ENCODE results near the gene ZDHHC7.
"Not testable (repeated sequence)": the region's sequence is repeated elsewhere in the genome, so short reads cannot be mapped to it uniquely, and the experiment has no call there.

ZDHHC7 gene, protein sequence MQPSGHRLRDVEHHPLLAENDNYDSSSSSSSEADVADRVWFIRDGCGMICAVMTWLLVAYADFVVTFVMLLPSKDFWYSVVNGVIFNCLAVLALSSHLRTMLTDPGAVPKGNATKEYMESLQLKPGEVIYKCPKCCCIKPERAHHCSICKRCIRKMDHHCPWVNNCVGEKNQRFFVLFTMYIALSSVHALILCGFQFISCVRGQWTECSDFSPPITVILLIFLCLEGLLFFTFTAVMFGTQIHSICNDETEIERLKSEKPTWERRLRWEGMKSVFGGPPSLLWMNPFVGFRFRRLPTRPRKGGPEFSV

DNA sequence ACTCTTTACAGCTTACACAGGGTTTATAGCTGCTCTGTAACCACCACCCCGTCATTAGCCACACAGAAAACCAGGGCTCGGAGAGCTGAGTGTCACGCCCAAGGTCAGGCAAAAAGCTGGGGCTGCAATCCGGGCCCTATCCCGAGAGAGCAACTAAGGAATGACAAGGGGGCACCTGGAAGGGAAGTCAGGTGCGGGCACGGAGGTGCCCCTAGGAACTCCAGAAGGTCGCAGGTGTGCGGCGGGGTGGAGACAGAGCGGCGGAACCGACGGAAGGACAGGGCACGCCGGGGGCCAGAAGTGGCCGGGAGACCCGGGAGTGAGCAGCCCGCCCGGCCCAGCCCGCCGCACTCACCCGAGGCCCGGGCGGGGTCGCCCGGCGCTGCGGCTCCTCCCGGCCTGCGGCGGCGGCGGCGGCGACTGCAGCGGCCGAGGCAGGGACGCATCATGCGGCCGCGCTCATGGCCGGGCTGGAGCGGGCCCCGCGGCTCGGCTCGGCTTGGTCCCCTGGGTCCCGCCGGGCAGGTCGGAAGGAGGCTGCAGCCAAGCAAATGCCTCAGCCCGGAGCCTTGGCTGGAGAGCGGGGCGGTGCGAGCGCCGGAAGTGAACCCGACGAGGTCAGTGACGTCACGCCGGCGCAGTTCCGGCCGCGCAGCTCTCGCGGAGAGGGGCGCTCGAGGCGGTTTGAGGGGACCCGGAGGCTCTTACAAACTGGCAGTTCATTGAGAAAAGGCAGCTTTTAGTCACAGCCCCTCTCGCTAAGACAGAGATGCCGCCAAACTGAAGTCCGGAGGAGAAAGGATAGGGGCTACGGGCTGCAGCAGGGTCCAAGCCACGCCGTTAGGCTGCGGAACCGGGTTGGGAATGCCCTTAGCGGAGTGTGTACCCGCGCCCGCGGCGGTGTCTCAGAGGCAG is at the start of gene ZDHHC7:
TSS of gene ZDHHC7 (minus strand) at position 605 of the 915 bp plus-strand sequence. CDS start 20,917 bp downstream, outside the sequence.
- DNase-seq = peak; percentile 90

DNA sequence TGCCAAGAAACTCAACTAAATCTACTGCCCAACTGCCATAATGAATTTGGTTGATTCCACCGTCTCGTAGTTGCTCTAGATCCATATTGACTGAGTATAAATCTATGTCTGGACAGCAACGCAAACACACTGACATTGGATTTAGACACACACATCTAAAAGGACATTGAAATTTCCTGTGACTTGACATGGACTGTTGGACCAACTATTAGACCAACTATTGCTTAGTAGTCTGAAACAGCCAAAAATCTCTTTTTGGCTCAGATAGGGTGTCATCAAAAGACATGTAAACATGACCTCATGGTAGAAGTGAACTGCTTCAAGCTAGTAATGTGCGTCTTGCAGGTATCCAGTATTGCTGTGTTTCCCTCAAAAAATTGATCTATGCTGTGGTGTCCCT is 47.6 kb upstream of the ZDHHC7 start:
- DNase-seq = no peak

DNA sequence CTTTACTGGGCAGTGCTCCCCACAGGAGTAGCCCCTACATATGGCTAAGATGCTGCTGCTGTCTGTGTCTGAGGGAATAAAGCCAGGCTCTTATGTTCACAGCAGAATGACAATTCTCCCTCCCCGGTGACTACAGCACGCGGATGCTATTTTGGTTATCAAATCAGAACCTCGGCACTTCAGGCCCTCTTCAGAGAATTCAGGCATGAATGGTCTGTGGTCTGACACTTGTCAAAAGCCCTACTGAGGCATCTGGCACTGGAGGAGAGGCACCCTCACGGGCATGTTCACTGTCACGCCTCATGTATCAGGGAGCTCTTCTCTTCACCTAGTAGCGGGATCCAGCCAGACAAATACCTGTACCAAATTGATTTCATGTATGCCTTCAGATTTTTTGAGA is 46.6 kb upstream of the ZDHHC7 start:
- DNase-seq = no peak

DNA sequence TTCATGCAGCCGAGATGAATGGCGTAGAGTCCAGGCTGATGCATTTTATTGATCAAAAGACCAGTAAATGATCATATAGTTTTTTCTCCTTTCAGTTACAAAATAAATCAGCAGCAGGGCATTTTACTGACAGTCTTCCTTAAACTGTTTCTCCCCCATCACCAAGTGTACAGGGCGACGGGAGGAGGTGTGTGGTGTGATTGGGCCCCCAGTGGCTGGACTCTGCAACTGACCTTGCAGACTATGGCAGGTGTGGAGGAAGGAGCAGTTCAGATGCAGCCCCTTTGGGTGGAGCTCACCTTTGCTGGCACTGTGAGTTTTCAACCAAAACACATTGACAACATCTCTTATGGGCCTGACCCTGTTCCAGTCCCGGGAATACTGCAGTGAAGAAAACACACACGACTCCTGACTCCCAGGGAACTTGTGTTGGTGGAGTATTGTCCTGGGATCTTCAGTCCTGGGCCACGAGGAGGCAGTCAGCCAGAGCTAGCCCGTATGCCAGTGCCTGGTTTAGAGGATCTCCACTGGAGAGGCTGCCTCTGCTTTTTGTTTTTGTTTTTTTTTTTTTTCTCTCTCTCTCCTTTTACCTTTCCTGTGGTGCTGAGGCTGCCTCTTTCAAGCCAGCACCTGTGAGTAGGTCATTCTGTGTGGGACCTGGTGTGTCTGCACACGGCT is 46.0 kb upstream of the ZDHHC7 start:
- no peak for DNase-seq

DNA sequence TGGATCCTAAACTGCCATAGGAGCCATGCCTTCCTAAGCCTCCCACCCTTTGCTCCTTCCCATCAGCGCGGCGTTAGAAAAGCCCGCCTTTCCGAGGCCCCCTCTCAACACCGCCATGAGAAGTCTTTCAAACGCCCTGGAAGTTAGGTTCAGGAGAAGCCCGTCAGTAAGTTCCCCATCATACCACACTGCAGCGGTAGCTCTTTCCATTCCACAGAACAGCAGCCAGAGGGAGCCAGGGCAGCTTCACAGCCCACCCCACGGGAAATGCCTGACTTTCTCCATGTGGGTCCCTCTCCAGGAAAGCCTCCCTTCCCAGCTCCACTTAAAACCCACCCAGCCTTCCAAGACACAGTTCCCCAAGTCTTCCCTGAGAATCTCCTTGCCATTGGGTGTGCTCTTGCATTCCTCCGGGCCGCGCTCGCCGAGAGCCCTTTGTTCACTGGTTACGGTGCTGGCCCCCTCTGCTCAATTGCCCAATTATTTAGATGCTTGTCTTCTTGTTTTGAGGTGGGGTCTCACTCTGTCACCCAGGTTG is 44.9 kb upstream of the ZDHHC7 start:
- DNase-seq = no peak

DNA sequence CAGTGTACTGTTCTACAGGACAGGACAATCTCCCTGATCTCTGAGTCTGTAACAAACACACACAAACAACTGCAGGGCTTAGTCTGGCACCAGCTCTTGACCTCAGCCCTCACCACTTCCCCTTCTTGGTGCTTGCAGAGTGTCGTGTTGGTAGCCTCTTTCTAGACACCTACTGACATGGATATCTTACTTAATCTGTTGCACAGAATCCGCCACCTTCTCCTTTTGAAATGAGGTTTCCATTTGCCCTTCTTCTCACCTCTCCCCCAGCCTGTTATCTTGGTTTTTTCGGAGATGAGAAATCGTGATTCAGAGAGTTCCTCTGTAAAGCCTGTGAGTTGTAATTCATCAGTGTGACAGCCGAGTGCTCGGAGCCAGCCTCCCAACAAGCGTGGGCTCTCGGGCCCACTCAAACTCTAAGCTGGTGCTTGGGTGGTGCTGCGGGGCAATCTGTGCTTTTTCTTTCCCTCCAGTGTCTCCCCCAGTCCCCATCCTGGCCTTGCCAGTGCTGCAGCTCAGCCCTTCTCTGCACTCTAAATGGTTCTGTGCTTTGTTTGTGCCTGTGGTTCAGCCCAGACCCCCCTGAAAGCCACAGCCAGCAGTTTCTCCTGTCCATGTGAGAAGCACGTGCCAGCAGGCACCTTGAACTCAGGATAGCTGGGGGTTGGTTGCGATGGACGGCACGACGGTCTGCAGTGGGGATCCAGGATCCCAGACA is 44.3 kb upstream of the ZDHHC7 start:
- DNase-seq = peak; percentile 80

DNA sequence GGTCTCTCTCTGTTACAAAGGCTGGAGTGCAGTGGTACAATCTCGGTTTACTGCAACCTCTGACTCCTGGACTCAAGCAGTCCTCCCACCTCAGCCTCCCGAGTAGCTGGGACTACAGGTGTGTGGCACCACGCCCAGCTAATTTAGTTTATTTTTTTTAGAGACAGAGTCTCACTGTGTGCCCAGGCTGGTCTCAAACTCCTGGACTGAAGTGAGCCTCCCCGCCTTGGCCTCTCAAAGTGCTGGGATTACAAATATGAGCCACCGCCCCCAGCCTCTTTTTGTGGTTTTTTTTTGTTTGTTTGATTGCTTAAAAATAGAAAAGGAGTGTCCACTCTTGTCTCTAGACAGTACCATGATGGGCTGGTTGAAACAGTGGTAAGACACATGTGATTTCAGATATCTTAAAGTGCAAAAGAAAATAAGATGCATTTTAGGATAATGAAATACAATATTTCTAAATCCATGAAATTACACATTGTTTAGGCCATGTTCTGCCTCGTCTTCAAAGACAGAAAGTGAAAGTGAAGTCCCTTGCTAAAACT is 43.7 kb upstream of the ZDHHC7 start:
- DNase-seq = no peak

DNA sequence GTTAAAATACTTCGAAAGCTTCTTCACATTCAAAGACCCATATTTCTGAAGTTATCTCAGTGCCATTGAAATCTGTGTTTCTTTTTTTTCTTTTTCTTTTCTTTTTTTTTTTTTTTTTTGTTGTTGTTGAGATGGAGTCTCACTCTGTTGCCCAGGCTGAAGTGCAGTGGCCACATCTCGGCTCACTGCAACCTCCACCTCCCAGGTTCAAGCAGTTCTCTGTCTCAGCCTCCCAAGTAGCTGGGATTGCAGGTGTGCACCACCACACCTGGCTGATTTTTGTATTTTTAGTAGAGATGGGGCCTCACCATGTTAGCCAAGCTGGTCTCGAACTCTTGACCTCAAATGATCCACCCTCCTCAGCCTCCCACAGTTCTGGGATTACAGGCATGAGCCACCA is 43.0 kb upstream of the ZDHHC7 start:
- DNase-seq = not testable (repeated sequence)

DNA sequence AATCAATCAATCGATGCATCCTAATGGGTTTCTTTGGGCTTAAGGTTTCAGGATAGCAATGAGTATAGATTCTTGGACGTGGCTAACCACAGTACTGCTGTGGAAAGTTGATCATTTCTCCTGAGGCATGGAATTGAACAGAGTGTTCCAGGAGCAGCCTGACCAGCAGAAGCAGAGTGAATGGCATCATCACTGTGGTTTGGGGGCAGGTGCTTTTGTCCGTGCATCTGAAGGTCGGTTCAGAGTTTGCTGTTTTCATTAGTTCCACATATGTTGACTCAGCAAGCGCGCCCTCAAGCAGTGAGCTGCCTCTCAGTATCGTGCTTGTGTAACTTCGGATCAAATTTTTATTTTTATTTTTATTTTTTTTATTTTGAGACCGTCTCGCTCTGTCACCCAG is 41.2 kb upstream of the ZDHHC7 start:
- no peak for DNase-seq

DNA sequence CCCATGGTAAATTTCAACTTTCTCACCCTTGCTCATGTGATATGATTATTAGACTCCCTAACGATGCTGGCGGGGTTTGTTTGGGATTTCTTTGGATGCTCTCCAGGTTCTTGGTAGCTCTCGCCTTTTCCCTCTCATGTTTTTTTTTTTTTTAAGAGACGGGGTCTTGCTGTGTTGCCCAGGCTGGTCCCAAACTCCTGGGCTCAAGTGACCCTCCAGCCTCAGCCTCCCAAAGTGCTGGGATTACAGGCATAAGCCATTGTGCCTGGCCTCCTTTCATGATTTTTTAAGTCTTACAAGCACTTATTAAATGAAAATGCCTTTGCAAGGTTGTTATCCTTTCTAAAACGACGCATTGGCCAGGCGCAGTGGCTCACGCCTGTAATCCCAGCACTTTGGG is 40.3 kb upstream of the ZDHHC7 start:
- DNase-seq = no peak

DNA sequence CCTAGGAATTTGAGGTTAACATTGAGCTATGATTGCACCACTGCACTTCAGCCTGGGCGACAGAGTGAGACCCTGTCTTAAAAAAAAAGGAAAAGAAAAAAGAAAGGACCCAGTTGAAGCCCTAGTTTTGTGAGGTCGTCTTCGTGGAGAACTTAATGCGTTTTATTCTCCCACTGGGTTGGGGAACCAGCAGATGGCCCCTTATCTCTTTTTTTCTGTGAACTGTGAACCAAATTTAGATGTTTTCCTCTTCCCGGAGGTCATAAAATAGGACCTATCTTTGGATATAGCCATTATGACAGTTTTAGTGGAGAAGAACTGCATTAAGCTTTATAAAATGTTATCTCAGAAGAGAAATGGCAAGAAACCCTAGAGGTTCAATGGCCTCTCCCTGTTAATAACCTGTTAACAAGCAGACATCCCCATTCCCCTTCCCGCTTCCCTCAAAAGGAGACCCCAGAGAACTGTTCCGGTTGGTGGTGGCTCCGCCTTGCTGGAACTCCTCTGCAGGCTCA is 39.8 kb upstream of the ZDHHC7 start:
- DNase-seq = no peak

DNA sequence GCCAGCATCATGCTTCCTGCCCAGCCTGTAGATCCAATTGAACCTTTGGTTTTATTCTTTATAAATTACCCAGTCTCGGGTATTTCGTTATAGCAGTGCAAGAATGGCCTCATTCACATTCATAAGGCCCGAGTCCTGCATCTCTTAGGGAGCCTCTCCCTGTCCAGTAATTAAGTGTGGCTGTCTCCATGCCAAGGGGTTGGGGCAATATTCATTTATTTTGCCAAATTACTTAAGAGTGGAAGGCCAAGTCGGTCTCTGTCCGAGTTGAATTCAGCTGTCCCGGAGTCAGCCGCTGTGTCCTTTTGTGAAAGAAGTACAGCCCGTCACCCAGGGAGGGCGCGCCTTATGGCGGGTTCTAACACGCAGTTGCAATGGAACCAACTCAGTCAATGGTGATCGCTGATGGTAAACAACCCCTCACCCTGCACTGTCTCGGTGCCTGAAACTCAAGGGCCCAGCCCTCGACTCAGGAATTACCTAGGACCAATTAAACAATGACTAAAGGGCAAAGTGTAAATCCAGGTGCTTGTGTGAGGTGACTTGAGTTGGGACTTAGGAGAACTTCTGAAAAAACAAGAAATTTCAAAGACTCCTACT is 38.5 kb upstream of the ZDHHC7 start:
- no peak for DNase-seq

DNA sequence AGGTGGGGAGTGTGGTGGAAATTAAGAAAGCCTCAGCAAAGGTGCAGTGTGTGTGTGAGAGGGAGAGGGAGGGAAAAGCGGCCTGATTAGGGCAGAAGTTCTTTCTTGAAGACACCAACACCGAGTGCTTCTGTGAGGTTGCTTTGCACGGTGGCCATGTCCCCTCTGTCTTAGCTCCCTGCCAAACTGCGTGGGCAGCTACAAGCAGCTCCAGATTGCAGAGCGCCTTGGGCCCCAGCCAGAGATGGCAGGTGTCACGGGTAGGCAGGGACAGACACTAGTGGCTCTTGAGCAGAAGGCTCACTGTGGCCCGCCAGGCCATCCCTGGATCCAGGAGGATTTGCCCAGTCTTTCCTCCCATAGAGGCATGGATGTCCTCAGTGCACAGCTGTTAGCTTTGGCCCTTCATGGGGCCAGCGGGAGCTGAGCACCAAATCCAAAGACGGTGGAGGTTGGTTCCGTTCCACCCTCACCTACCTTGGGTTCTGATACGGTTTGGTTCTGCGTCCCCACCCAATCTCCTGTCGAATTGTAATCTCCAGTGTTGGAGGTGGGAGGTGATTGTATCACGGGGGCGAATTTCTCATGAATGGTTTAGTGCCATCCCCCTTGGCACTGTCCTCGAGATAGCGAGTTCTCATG is 37.7 kb upstream of the ZDHHC7 start:
- no peak for DNase-seq

DNA sequence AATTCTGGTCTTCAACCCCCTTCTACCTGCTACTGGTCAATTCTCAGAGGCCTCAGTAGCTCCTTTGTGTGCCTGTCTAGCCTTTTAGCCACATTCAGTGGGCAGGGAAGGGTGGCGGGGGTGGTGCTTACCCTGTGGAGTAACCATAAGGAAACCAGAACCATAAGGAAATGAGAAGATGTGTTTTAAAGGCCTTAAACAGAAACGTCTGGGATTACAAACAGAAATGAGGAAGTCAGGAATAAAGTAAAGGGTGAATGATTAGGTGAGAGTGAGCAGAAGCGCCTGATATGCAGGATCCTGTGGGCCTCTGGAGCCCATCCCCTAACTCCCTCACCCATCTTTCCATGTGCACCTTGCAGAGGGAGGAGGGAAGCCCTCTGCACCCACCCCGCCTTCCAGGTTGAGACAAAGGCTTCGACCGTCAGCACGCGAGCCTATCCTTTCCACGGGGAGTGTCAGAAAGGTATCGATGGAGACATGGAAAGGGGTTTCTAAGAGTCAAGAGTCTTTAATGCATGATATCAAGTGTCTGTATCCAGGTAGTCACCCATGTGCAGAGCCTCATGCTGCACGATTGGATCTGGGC is 36.6 kb upstream of the ZDHHC7 start:
- no peak for DNase-seq

DNA sequence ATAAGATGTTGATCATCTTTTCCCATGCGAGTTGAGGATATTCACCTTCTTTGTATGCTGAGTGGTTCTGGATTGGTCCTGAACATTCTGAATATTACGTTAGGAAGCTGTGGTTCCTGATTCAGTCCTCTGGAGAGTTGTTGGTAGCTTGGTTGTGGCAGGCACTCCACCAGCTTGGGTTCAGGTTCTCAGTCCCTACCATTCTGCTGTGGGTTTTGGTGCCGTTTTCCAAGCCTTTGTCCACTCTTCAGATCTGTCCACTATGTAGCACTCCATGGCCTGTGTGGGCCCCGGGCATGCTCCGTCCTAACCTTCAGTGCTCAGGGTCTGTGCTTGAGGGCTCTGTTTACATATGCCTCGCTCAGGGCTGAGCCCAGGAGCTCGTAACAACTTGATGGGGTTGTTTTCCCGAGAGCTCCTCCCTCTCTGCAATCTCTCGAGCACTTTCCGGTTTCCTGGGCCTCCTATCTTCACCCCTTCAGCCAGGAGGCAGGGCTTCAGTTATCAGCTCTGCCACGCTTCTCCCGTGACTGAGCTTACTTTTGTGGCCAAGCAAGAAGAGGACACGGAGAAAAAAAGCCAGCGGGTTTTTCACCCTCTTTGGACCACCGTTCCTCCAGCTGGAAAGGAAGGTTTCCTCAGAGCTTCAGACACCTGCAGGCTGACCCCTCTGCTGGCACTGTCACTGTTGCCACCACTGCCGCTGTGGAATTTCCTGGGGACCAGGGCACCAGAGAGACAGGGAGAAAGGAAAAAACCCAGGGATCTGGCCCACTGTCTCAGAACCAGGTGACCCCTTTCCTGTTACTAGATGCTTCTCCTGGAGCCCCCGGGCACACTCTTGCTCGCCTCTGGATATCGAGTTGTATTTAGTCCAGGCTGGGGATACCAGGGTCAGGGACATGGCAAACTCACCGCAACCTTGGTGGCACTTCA is 35.9 kb upstream of the ZDHHC7 start:
- no peak for DNase-seq

DNA sequence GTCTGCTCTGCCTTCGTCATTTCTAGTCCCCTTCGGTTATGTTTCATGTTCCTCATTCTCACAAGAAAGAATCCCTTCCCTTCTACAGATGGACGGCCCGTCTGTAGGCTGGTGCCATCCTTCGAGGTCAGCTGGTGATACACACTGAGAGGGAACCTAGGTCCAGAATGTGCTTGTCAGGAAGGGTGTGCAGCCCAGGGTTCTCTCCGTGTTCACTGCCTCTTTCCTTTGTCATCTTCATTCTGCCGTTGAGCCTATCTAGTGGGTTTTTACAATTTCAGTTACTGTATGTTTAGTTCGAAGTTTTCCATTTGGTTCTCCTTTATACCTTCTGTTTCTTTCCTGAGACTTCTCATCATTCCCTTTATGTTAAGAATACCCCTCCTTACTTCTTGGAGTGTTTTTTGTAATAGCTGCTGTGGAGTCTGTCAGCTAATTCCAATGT is 35.2 kb upstream of the ZDHHC7 start:
- no peak for DNase-seq

DNA sequence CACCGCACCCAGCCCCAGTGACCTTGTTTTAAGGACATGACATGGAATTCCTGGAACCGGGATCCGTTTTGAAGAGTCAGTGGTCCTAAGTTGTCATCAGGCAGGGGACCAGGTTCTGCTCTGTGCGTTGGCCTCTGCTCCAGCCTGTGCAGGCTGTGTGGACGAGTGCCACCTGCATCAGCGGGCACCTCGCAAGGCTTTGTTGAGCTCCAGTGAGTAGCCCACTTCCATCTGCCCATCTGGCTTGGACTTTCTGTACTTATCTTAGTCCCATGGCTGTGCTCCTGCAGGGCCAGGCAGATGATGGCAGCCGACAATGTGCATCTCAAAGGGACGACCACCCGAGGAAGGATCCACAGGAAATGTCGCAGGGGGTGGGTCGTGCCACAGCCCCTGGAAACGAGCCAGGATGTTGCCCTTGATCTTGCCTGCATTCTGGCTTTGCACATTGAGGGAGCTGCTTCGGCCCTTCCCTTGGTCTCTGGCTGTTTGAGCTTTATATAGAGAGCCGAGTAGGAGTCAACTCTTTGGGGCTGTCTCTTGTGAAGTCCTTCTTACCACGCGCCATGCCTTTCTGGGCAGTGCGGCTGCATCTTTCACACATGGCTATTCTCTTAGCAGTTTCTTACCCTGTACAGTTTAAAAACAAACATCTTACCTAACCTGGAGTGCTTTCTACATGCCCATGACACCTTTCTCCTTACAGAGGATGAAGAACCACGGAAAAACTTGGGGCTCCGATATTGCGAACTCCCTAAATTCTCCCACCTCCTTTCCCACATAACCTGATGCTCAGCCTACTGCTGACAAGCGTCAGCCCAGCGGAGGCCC is 34.5 kb upstream of the ZDHHC7 start:
- no peak for DNase-seq

DNA sequence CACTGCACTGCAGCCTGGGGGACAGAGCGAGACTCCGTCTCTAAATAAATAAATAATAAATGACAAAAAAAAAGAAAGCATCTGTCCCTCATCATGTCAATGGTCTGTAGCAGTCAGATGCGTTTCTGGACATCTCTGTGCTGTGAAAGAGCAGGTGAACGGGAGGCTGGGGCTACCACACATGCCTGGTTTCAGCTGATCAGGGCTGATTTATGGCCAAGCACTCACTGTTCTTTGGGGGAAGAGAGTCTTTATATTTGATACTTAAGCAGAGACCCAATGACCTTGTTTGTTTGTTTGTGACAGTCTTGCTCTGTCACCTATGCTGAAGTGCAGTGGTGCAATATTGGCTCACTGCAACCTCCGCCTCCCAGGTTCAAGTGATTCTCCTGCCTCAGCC is 33.7 kb upstream of the ZDHHC7 start:
- DNase-seq = no peak

DNA sequence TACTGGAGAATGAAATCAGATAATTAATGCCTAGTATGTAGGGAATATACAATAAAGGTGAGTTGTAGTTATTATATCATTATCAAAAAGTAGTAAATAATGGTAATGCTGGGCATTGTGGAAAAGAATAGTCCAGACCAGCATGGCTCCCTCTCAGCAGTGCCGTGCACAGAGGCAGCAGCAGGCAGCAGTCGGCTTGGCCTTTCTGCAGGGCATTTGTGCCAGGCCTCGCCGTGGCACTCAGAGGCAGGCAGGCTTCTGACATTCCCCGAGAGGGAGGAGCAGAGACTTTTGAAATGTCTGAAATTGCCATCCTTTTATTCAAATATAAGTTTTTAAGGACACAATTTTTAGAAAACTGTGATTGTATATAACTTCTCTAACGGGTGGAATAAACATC is 31.3 kb upstream of the ZDHHC7 start:
- no peak for DNase-seq
